Activated CD8-positive, alpha-beta memory T cell treated with anti-CD3 and anti-CD28 coated beads, Interleukin-2, amount 50 U/mL, for 4 hours (primary cell): ENCODE results near the gene TEKT4.
"Not testable (repeated sequence)": the region's sequence is repeated elsewhere in the genome, so short reads cannot be mapped to it uniquely, and the experiment has no call there.

Experiments
- DNase-seq: peaks from one replicate; pipeline ENCODE4 v3.0.0-alpha.2; 2020

The TEKT4 gene

DNA sequence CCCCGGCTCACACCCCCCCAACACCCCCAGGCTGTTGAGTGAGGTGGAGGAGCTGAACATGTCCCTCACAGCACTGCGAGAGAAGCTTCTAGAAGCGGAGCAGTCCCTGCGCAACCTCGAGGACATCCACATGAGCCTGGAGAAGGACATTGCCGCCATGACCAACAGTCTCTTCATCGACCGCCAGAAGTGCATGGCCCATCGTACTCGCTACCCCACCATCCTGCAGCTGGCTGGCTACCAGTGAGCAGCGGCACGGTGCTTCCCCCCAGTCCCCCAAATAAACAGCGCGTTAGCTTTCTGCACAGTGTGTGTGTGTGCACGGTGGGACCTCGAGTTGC lies 5.3 kb downstream of the TEKT4 start:
- DNase-seq, result no peak

DNA sequence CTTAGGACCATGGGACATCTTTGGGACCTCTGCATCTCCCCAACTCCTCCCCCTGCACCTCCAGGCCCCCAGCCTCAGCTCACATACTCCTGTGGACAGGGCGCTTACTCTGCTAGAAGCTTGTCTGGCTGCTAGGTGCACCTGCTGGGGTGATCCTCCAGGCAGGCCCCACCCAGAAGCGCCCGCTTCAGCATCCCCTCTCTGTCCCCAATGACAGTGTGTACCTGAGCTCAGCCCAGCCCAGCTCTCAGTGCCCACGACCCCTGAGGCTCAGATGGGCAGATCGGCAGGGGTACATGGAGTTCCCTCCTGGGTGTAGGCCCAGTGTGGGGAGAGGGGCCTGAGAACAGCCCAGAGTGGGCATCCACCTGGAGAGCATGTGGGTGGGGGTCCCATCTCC lies 5.9 kb downstream of the TEKT4 start:
- DNase-seq, result no peak

DNA sequence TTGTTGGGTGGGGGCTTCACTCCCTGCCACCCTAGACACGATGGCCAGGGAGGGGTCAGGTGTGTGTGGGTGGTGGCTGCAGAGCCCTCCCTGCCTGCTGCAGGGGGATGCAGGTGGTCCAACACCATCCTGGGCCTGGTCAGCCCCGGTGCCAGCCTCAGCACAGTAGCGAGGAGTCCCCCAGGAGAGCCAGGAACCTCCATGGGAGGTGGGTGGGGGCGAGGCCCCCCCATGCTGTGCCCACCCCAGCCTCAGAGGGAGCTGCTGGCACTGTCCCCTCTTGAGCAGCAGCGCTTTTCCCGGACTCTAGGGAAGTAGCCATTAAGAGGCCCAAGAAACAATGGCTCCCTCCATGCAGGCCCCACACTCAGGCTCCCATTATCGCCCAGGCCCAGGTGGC lies 7.3 kb downstream of the TEKT4 start:
- not testable (repeated sequence) for DNase-seq

DNA sequence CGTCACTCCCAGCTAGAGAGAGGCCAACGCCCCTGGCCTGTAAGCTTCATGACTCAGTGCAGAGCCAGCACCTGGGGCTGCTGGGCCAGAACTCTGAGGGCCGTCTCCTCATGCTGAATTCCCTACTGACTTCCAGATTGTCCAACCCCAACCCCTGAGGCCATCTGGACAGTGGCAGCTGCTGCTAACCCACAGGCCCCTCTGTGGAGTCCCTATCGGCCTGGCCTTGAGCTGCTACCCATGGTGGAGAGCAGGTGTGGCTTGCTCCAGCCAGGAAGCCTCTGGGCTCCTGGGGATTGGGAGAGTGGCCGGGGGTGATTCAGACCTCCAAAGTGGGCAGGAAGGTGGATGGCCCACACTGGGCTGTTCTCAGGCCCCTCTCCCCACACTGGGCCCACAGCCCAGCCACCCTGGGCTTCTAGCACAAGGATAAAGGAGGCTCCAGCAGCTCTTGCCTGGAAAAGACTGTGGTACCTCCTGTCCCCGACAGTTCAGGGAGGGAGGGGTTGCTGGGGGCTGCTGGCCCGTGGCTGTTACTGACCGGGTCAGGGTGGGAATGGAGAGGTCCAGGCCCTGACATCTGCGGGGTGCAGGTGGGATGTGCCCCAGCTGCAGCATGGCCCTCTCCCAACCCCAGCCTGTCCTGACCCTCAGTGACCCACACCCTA lies 8.2 kb downstream of the TEKT4 start:
- DNase-seq, result no peak

DNA sequence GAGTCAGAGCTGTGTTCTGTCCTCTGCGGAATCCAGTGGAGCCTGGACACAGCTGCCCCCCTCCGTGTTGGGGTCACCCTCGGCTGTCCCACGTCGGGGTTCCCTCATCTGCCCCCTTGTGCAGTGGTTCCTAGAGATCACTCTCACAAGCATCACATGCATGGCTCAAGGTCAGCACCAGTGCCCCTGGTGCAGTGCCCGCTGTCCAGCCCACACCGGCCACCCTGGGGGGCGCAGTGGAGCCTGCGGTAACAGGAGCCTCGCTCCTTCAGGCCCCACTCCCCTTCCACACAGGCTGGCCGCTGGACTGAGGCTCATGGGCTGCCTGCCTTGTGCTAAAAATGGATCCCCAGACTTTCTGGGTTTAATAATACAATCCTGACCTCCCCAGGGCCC lies 8.8 kb downstream of the TEKT4 start:
- DNase-seq, result no peak

DNA sequence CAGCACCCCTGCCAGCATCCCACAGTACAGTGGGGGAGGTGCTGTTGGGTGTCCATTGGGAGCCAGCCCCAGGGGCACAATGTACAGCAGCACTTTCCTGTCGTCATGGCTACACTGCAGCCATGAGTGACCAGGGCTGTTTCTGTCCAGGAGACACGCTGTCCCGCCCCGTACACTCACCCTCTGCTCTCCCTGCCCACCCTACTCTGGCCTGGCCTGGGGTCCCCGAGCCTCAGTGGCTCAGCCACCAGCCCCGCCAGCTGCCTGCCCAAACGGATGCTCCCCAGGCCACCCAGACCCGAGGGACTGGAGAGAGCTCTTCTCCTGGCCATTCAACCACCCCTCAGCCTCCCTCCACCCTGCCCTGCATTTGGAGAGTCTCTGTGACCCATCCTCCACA lies 9.3 kb downstream of the TEKT4 start:
- DNase-seq, result no peak

DNA sequence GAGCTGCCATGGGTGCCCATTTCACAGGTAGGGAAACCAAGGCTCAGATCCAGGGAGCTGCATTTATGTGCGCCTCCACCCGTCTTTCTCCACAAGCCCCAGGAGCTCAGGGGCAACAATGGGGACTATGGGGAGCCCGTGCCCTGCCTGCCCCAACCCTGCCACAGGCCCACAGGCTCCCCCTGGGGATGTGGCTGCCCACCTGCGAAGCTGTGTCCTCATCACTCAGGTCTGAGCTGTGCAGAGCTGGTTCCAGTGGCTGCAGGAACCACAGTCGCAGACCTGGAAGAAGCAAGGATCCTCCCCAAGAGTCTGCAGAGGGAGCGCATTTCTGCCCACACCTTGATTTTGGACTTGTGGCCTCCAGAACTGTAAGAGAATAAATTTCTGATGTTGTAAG lies 9.8 kb downstream of the TEKT4 start:
- no peak for DNase-seq

DNA sequence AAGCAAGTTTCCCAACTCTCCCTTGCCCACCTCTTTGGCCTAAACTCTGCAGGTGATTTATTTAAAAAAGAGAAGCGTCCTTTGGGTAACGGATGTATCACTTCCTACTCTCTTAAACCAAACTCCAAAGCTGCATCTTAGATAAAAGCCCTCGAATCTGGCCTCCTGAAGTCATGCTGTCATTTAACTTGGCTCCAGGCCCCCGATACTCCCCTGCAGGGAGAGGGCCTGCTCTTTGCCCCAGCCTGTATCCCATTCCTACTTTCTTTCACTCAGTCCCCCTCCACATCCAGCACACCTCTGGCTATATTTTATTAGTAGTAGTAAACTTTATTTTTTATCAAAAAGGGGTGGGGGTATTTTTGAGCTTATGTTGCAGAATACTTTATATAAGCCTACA lies 19.0 kb downstream of the TEKT4 start:
- DNase-seq, result no peak

DNA sequence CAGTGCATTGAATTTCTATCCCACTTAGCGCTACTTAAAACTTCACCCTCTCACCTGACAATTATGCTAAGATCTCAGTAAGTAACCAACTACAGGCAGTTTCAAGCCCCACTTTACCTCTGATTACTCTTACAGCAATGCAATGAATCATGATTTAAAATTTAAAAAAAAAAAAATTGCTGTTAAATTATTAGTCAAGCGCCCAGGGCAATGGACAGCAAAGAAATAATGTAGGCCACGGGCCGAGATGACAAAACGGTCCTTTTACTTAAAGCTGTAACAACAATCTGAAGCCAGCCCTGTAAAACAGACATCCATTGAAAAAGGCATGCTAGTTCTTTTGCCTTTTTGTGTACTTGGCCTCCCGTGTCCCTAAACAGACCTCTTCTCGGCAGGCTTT lies 24.0 kb downstream of the TEKT4 start:
- not testable (repeated sequence) for DNase-seq

DNA sequence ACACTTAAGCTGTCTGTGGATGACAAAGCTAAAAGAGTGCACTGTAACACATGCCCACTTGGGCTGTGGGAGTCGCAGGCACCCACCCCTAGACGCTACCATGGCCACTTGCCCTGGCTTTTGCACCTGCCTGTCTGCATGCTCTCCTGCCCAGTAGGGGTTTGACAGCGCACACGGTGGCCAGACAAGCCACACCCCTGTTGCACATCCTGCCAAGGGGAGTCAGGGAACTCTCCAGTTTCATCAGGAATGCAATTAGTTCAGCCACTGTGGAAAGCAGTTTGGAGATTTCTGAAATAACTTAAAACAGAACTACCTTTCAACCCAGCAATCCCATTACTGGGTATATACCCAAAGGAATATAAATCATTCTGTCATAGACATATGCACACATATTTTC lies 35.7 kb downstream of the TEKT4 start:
- not testable (repeated sequence) for DNase-seq

DNA sequence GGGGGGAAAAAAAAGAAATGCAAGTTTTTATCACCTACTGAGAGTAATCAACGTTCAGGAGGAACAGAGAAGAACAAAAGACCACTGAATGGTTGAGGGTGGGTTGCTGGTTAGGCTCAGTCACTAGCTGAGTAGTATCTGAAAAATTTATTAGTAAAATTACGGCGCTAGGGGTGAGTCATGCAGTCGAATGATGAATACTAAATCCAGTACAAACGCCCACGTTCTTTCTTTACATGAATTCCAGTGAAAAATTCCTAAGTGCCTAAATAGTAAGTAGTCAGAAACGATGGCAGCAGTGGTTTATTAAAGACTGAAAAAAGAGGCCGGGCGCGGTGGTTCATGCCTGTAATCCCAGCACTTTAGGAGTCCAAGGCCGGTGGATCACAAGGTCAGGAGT lies 52.0 kb downstream of the TEKT4 start:
- no peak for DNase-seq

DNA sequence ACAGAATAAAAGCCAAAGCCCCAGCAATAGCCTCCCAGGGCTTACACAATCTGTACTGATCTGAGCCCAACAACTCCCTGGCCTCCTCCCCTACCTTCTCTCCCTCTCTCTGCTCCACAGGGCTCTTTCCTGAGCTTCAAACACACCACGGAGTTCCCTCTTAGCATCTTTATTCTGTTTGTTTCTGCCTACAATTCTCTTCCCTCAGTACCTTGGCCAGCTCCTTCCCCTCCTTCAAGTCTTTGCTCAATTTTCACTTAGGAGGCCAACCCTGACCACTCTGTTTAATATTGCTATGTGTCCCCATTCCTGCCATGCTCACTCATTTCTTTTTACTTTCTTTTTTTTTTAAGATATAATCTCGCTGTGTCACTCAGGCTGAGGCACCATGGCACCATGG lies 53.8 kb downstream of the TEKT4 start:
- not testable (repeated sequence) for DNase-seq
